CD14-positive monocyte (primary cell): ENCODE measurements around the gene KLC1. TPM values are rescaled to one million over a fixed set of nuclear protein-coding genes. Genes with fewer than 3 reads are reported as not detected.
A peak's percentile ranks its signal among the peaks of the same experiment; 100 is the strongest.

Experiments used
- DNase-seq, 3 donors: peaks; one replicate each; pipeline ENCODE4 v3.0.0-alpha.2; 2011 to 2022
- H2AFZ ChIP-seq: 2 replicates; pipeline ENCODE4 v1.6.0; 2012; ENCODE audit warnings: mild to moderate bottlenecking, low read depth, low read length, inconsistent platforms; ENCODE audit not compliant: insufficient read depth, poor library complexity, severe bottlenecking
- H3K27ac ChIP-seq, 2 donors: 1 replicate in 1 of 2; 2 replicates in 1 of 2; pipeline ENCODE4 v1.5.1; 2012 to 2013; ENCODE audit warnings: low read length in 2 of 2, control low read depth in 1 of 2, inconsistent platforms in 1 of 2, low read depth in 1 of 2, mild to moderate bottlenecking in 1 of 2
- H3K27me3 ChIP-seq, 2 donors: one replicate each; pipeline versions ENCODE4 v1.6.0 to v1.6.1; 2011 to 2013; ENCODE audit warnings: low read length in 2 of 2; ENCODE audit not compliant: control insufficient read depth in 2 of 2, insufficient read depth in 2 of 2
- H3K36me3 ChIP-seq, 2 donors: replicated peaks in 1 of 2; 1 replicate in 1 of 2; 2 replicates in 1 of 2; pipeline versions ENCODE4 v1.5.1 to v1.6.1; 2012 to 2013; ENCODE audit warnings: low read length in 2 of 2, control low read depth in 1 of 2, inconsistent platforms in 1 of 2, mild to moderate bottlenecking in 1 of 2; ENCODE audit not compliant: insufficient read depth in 2 of 2, control insufficient read depth in 1 of 2
- H3K4me1 ChIP-seq, 2 donors: 1 replicate in 1 of 2; 2 replicates in 1 of 2; pipeline versions ENCODE4 v1.5.1 to v1.6.1; 2012 to 2013; ENCODE audit warnings: low read length in 2 of 2, control low read depth in 1 of 2, inconsistent platforms in 1 of 2, mild to moderate bottlenecking in 1 of 2, moderate library complexity in 1 of 2; ENCODE audit not compliant: insufficient read depth in 2 of 2, control insufficient read depth in 1 of 2
- H3K4me2 ChIP-seq: replicated peaks from 2 replicates; pipeline ENCODE3; 2012; ENCODE audit warnings: low read length, moderate library complexity, mild to moderate bottlenecking; ENCODE audit not compliant: poor library complexity, severe bottlenecking; ENCODE audit errors: extremely low read depth
- H3K4me3 ChIP-seq, 3 experiments: fragments of 200-600 bp in 1 of 3; sonication (generic) in 1 of 3; replicated peaks in 1 of 3; 1 replicate in 2 of 3; 2 replicates in 1 of 3; pipeline ENCODE4 v1.5.1; 2011 to 2013; ENCODE audit warnings: low read length in 3 of 3, mild to moderate bottlenecking in 3 of 3, control low read depth in 2 of 3, low read depth in 2 of 3, inconsistent platforms in 1 of 3, moderate library complexity in 1 of 3
- H3K79me2 ChIP-seq: 2 replicates; pipeline ENCODE4 v1.6.0; 2012; ENCODE audit warnings: mild to moderate bottlenecking, control low read depth, inconsistent platforms, low read length, moderate library complexity; ENCODE audit not compliant: insufficient read depth
- H3K9ac ChIP-seq: 2 replicates; pipeline ENCODE4 v1.6.0; 2017; ENCODE audit warnings: low read length, mild to moderate bottlenecking; ENCODE audit not compliant: insufficient read depth, poor library complexity, severe bottlenecking
- H3K9me3 ChIP-seq, 2 donors: replicated peaks in 1 of 2; 1 replicate in 1 of 2; 2 replicates in 1 of 2; pipeline versions ENCODE4 v1.5.1 to v1.6.1; 2012 to 2013; ENCODE audit warnings: low read length in 2 of 2, control low read depth in 1 of 2; ENCODE audit not compliant: control insufficient read depth in 1 of 2, insufficient read depth in 1 of 2
- H4K20me1 ChIP-seq: 2 replicates; pipeline ENCODE4 v1.6.0; 2012; ENCODE audit warnings: mild to moderate bottlenecking, low read length, control low read depth, moderate library complexity; ENCODE audit not compliant: insufficient read depth
- H3K27ac Mint-ChIP-seq, 7 donors: one replicate each; pipeline ENCODE4 v1.8.0; 2020; ENCODE audit warnings: mild to moderate bottlenecking in 7 of 7, mixed read lengths in 7 of 7, moderate library complexity in 6 of 7, inconsistent platforms in 2 of 7
- H3K27me3 Mint-ChIP-seq, 3 donors: one replicate each; pipeline ENCODE4 v1.8.0; 2021 to 2022; ENCODE audit warnings: low read depth in 3 of 3, mild to moderate bottlenecking in 3 of 3, mixed read lengths in 3 of 3, moderate library complexity in 3 of 3, inconsistent platforms in 1 of 3
- H3K36me3 Mint-ChIP-seq, 2 donors: one replicate each; pipeline ENCODE4 v1.8.0; 2020; ENCODE audit warnings: mixed read lengths in 2 of 2, inconsistent platforms in 1 of 2, mild to moderate bottlenecking in 1 of 2
- H3K4me1 Mint-ChIP-seq: one replicate; pipeline ENCODE4 v1.8.0; 2020; ENCODE audit warnings: mild to moderate bottlenecking, mixed read lengths
- H3K4me3 Mint-ChIP-seq, 2 donors: one replicate each; pipeline ENCODE4 v1.8.0; 2020; ENCODE audit warnings: mild to moderate bottlenecking in 2 of 2, mixed read lengths in 2 of 2, moderate library complexity in 1 of 2
- H3K9me3 Mint-ChIP-seq, 7 donors: one replicate each; pipeline ENCODE4 v1.8.0; 2020 to 2022; ENCODE audit warnings: mixed read lengths in 7 of 7, mild to moderate bottlenecking in 6 of 7, moderate library complexity in 6 of 7, inconsistent platforms in 2 of 7
- WGBS: methylation state at CpG from one replicate; pipeline ENCODE4 v1.1.5; 2013; ENCODE audit warnings: missing lambda C conversion rate; ENCODE audit not compliant: insufficient coverage; 5-methylcytosine and 5-hydroxymethylcytosine counted together
- intact Hi-C, 2 donors: fragments of 100-400 bp; cut with micrococcal nuclease; formaldehyde crosslinking; loops; one replicate each; pipeline versions ENCODE4 v1.15.0 to v1.15.1; 2023
- polyA plus RNA-seq, 3 donors: library from polyadenylated mRNA; depleted of rRNA in 1 of 3; unstranded in 2 of 3; stranded (reverse) in 1 of 3; fragments of 300-500 nt in 2 of 3; fragments of >200 nt in 1 of 3; fragmentation: Illumina TruSeq in 2 of 3; gene quantifications; 1 replicate in 2 of 3; 2 replicates in 1 of 3; pipeline ENCODE4 v1.2.3, GENCODE V29; 2012 to 2021
- TF ChIP-seq, protein P1 (sequence below): fragments of 200-600 bp; IDR thresholded peaks from one replicate; pipeline ENCODE4 v1.8.0; 2022; ENCODE audit warnings: antibody characterized with exemption, mild to moderate bottlenecking

KLC1 gene
- polyA plus RNA-seq, 3 donors, result 41.5 to 108 (median 46.6) TPM

DNA sequence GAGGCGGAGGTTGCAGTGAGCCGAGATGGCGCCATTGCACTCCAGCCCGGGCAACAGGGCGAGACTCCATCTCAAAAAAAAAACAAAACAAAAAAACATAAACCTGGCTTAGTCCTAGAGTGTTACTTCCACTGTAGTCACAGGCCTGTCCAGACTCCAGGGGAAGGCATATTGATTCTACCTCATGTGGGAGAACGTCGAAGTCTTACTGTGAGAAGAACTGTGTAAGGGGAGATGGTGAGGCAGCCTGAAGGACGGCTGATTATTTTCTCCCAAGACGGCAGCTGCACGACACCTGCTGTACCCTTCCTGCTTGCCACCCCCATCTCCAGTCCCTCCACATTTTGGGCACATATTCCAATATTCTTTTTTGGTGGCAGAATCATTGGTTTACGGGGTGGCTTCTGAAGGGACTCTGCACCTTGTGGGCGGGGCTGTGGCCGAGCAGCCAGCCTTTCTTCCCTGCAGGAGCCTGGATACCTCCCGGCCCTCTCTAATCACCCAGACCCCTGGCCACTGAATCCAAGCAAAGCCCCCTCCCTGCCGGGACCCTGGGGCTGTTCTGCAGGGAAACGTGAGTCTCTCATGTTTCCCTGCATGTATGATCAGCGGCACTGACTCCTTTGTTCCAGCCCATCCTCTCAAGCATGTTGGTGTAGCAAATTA, 12.2 kb upstream of the KLC1 start:
- no peak for DNase-seq
- no peak overlapping the region for H3K27ac ChIP-seq
- intact Hi-C loops, result no loop called here
- TF ChIP-seq, protein P1, sequence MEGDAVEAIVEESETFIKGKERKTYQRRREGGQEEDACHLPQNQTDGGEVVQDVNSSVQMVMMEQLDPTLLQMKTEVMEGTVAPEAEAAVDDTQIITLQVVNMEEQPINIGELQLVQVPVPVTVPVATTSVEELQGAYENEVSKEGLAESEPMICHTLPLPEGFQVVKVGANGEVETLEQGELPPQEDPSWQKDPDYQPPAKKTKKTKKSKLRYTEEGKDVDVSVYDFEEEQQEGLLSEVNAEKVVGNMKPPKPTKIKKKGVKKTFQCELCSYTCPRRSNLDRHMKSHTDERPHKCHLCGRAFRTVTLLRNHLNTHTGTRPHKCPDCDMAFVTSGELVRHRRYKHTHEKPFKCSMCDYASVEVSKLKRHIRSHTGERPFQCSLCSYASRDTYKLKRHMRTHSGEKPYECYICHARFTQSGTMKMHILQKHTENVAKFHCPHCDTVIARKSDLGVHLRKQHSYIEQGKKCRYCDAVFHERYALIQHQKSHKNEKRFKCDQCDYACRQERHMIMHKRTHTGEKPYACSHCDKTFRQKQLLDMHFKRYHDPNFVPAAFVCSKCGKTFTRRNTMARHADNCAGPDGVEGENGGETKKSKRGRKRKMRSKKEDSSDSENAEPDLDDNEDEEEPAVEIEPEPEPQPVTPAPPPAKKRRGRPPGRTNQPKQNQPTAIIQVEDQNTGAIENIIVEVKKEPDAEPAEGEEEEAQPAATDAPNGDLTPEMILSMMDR, result no peak
- no peak overlapping the region for H3K9ac ChIP-seq
- H3K4me1 Mint-ChIP-seq, result no peaks in the 10 kb centered on the region
- H3K27me3 ChIP-seq, result no peaks in the 10 kb centered on the region
- H2AFZ ChIP-seq, result no peak overlapping the region
- H3K4me3 ChIP-seq, result no peak overlapping the region
- H3K36me3 ChIP-seq, result no peaks in the 10 kb centered on the region
- 96% methylated on average over 7 of the region's 17 CpGs for WGBS
- H3K79me2 ChIP-seq, result no peaks in the 10 kb centered on the region
- H3K27me3 Mint-ChIP-seq, result peaks cover 9 to 15% (median 12%) of the 10 kb centered on the region in 3 donors
- peak overlapping the region in 1 of 7 donors; percentile 73 for H3K27ac Mint-ChIP-seq
- H3K4me2 ChIP-seq, result no peak overlapping the region
- H3K4me3 Mint-ChIP-seq, result no peak overlapping the region
- no peaks in the 10 kb centered on the region for H3K36me3 Mint-ChIP-seq
- H3K4me1 ChIP-seq, result no peaks in the 10 kb centered on the region
- peaks cover 0 to 13% (median 4%) of the 10 kb centered on the region in 7 donors for H3K9me3 Mint-ChIP-seq
- peaks cover 0 to 3% of the 10 kb centered on the region in 2 donors for H3K9me3 ChIP-seq
- no peaks in the 10 kb centered on the region for H4K20me1 ChIP-seq

DNA sequence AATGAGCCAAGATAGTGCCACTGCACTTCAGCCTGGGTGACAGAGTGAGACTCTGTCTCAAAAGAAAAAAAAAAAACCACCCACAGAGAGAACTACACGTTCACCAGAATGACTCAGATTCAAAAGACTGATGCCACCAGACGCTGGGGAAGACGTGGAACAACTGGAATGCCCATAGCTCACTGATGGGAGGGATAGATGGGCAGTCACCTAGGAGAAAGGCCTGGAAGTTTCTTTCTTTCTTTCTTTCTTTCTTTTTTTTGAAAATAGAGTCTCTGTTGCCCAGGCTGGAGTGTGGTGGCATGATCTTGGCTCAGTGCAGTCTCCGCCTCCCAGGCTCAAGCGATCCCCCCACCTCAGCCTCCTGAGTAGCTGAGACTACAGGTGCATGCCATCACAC, 10.0 kb upstream of the KLC1 start:
- no peaks in the 10 kb centered on the region for H3K4me1 Mint-ChIP-seq
- no peaks in the 10 kb centered on the region for H4K20me1 ChIP-seq
- no peak overlapping the region for H3K4me3 Mint-ChIP-seq
- H3K27ac ChIP-seq, result no peak overlapping the region
- H2AFZ ChIP-seq, result no peak overlapping the region
- DNase-seq, result no peak
- H3K9me3 Mint-ChIP-seq, result peaks cover 0 to 7% (median 0%) of the 10 kb centered on the region in 7 donors
- no peak overlapping the region for H3K9ac ChIP-seq
- intact Hi-C loops, result no loop called here
- H3K27me3 ChIP-seq, result peaks cover 0 to 10% of the 10 kb centered on the region in 2 donors
- WGBS, result 20% methylated on average over 1 of the region's 5 CpGs
- no peaks in the 10 kb centered on the region for H3K9me3 ChIP-seq
- TF ChIP-seq, protein P1, result no peak
- H3K4me3 ChIP-seq, result no peak overlapping the region
- peaks cover 0 to 4% of the 10 kb centered on the region in 2 donors for H3K4me1 ChIP-seq
- H3K36me3 ChIP-seq, result no peaks in the 10 kb centered on the region
- H3K27me3 Mint-ChIP-seq, result peaks cover 12 to 20% (median 15%) of the 10 kb centered on the region in 3 donors
- no peak overlapping the region for H3K27ac Mint-ChIP-seq
- no peaks in the 10 kb centered on the region for H3K36me3 Mint-ChIP-seq
- H3K4me2 ChIP-seq, result no peak overlapping the region
- H3K79me2 ChIP-seq, result no peaks in the 10 kb centered on the region
